SU-DHL-6 (cell line): Measurements from ENCODE around the gene OR10V1.
"Not testable (repeated sequence)": the region's sequence is repeated elsewhere in the genome, so short reads cannot be mapped to it uniquely, and the experiment has no call there.

Experiments used
- H2AFZ ChIP-seq: fragments of 200-600 bp; sonication (generic); 2 replicates; pipeline ENCODE4 v1.6.1; 2014; ENCODE audit warnings: low read depth, mild to moderate bottlenecking, moderate library complexity, mixed read lengths, antibody characterized with exemption, low read length; ENCODE audit not compliant: severe bottlenecking
- H3F3A ChIP-seq: fragments of 200-600 bp; shearing (Covaris generic); 2 replicates; pipeline ENCODE4 v1.6.0; 2016; ENCODE audit warnings: antibody characterized with exemption, mild to moderate bottlenecking; ENCODE audit not compliant: insufficient read depth
- H3K27ac ChIP-seq: fragments of 200-600 bp; sonication (generic); 2 replicates; pipeline ENCODE4 v1.5.1; 2016; ENCODE audit warnings: low read depth, mild to moderate bottlenecking, low read length, moderate library complexity, mixed read lengths
- H3K27me3 ChIP-seq: fragments of 200-600 bp; sonication (generic), shearing (Covaris generic); 2 replicates; pipeline ENCODE4 v1.6.0; 2014; ENCODE audit warnings: mild to moderate bottlenecking, low read length
- H3K36me3 ChIP-seq: fragments of 200-600 bp; sonication (generic); 2 replicates; pipeline ENCODE4 v1.6.1; 2014; ENCODE audit warnings: mild to moderate bottlenecking, low read length, mixed read lengths
- H3K4me2 ChIP-seq: fragments of 300-600, 200-600 bp; shearing (Covaris generic), sonication (generic); 2 replicates; pipeline ENCODE4 v1.6.0; 2014; ENCODE audit warnings: low read length, low read depth, mild to moderate bottlenecking; ENCODE audit not compliant: poor library complexity, severe bottlenecking
- H3K4me3 ChIP-seq: fragments of 200-600 bp; sonication (generic); 2 replicates; pipeline ENCODE4 v1.5.1; 2014; ENCODE audit warnings: antibody characterized with exemption, low read length, mild to moderate bottlenecking, mixed read lengths; ENCODE audit not compliant: insufficient read depth, poor library complexity, severe bottlenecking
- H3K79me2 ChIP-seq: fragments of 200-600 bp; sonication (generic); 2 replicates; pipeline ENCODE4 v1.6.1; 2014; ENCODE audit warnings: mild to moderate bottlenecking, low read length, moderate library complexity; ENCODE audit not compliant: insufficient read depth
- H3K9ac ChIP-seq: fragments of 200-600 bp; sonication (generic); 2 replicates; pipeline ENCODE4 v1.7.0; 2014; ENCODE audit warnings: mild to moderate bottlenecking, low read length
- H3K9me2 ChIP-seq: fragments of 200-600 bp; sonication (generic); replicated peaks from 2 replicates; pipeline ENCODE4 v1.6.1; 2014; ENCODE audit warnings: low read length; ENCODE audit not compliant: insufficient read depth
- H3K9me3 ChIP-seq: fragments of 200-600 bp; sonication (generic); 2 replicates; pipeline ENCODE4 v1.6.1; 2014; ENCODE audit warnings: low read length, mixed read lengths; ENCODE audit not compliant: insufficient read depth
- H4K20me1 ChIP-seq: fragments of 200-600 bp; sonication (generic); 2 replicates; pipeline ENCODE4 v1.6.1; 2014; ENCODE audit warnings: low read depth, mild to moderate bottlenecking, antibody characterized with exemption, low read length, moderate library complexity, mixed read lengths
- EZH2phosphoT487 ChIP-seq: fragments of 200-600 bp; sonication (generic), shearing (Covaris generic); conservative IDR thresholded peaks from 2 replicates; pipeline ENCODE4 v1.6.1; 2018; ENCODE audit warnings: mild to moderate bottlenecking, antibody characterized with exemption, low read length, moderate library complexity, mixed read lengths
- TF ChIP-seq, protein P1 (sequence below): fragments of 200-600 bp; sonication (generic); IDR thresholded peaks from one replicate; pipeline ENCODE4 v1.5.1; 2017; ENCODE audit warnings: antibody characterized with exemption, mild to moderate bottlenecking, low read length, moderate library complexity; ENCODE audit not compliant: insufficient read depth, poor library complexity, severe bottlenecking

Gene OR10V1

GRCh38 chr11:59707371-59707770 lies 6.3 kb downstream of the OR10V1 start:
- Histone ChIP-seq H3K79me2 (no peaks in the 10 kb centered on the region), H3K4me3 (no peak overlapping the region), H3K9ac (no peak overlapping the region), H3K4me2 (no peak overlapping the region), H2AFZ (no peak overlapping the region), H3F3A (no peaks in the 10 kb centered on the region), H3K27me3 (no peaks in the 10 kb centered on the region), H3K27ac (no peak overlapping the region), H3K36me3 (no peaks in the 10 kb centered on the region), H3K9me3 (no peaks in the 10 kb centered on the region), H3K9me2 (no peaks in the 10 kb centered on the region), H4K20me1 (no peaks in the 10 kb centered on the region)
- TF ChIP-seq, protein P1, sequence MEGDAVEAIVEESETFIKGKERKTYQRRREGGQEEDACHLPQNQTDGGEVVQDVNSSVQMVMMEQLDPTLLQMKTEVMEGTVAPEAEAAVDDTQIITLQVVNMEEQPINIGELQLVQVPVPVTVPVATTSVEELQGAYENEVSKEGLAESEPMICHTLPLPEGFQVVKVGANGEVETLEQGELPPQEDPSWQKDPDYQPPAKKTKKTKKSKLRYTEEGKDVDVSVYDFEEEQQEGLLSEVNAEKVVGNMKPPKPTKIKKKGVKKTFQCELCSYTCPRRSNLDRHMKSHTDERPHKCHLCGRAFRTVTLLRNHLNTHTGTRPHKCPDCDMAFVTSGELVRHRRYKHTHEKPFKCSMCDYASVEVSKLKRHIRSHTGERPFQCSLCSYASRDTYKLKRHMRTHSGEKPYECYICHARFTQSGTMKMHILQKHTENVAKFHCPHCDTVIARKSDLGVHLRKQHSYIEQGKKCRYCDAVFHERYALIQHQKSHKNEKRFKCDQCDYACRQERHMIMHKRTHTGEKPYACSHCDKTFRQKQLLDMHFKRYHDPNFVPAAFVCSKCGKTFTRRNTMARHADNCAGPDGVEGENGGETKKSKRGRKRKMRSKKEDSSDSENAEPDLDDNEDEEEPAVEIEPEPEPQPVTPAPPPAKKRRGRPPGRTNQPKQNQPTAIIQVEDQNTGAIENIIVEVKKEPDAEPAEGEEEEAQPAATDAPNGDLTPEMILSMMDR = no peak
- TF ChIP-seq EZH2phosphoT487 = no peak

GRCh38 chr11:59706518-59707285 lies 6.9 kb downstream of the OR10V1 start:
- H3K27ac ChIP-seq = no peak overlapping the region
- H3K9me3 ChIP-seq = no peaks in the 10 kb centered on the region
- no peak overlapping the region for H3K9ac ChIP-seq
- H3F3A ChIP-seq = no peaks in the 10 kb centered on the region
- no peak overlapping the region for H3K4me3 ChIP-seq
- H2AFZ ChIP-seq = no peak overlapping the region
- no peaks in the 10 kb centered on the region for H3K36me3 ChIP-seq
- no peaks in the 10 kb centered on the region for H3K79me2 ChIP-seq
- H3K9me2 ChIP-seq = no peaks in the 10 kb centered on the region
- H4K20me1 ChIP-seq = no peaks in the 10 kb centered on the region
- no peak for TF ChIP-seq EZH2phosphoT487
- TF ChIP-seq, protein P1 = no peak
- no peaks in the 10 kb centered on the region for H3K27me3 ChIP-seq
- H3K4me2 ChIP-seq = no peak overlapping the region

GRCh38 chr11:59705294-59705693 lies 8.4 kb downstream of the OR10V1 start:
- no peak overlapping the region for H2AFZ ChIP-seq

DNA sequence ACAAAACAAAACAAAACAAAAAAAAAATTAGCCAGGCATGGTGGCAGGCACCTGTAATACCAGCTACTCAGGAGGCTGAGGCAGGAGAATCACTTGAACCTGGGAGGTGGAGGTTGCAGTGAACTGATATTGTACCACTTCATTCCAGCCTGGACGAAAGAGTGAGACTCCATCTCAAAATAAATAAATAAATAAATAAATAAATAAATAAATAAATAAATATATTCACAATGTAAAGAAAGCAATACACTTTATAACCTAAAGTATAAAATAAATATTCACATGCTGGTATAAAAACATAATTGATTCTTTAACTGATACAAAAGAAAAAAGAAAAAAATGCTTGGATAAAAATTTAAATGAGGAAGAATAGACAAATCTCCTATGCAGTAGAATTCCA lies 10.1 kb downstream of the OR10V1 start:
- not testable (repeated sequence) for H3K9me3 ChIP-seq, H3K27me3 ChIP-seq, H3K79me2 ChIP-seq, H3F3A ChIP-seq, H2AFZ ChIP-seq, H3K9me2 ChIP-seq, H4K20me1 ChIP-seq, H3K9ac ChIP-seq, H3K4me3 ChIP-seq, H3K36me3 ChIP-seq, H3K4me2 ChIP-seq, H3K27ac ChIP-seq

More at GRCh38 chr11:59705294-59705693, 8.4 kb downstream of the OR10V1 start:
- H3K9me2 ChIP-seq = no peaks in the 10 kb centered on the region
- H3K4me2 ChIP-seq = no peak overlapping the region
- no peak overlapping the region for H3K9ac ChIP-seq
- no peaks in the 10 kb centered on the region for H3K9me3 ChIP-seq
- TF ChIP-seq, protein P1 = no peak
- TF ChIP-seq EZH2phosphoT487 = no peak
- no peaks in the 10 kb centered on the region for H4K20me1 ChIP-seq
- H3K36me3 ChIP-seq = no peaks in the 10 kb centered on the region
- no peaks in the 10 kb centered on the region for H3K79me2 ChIP-seq
- no peak overlapping the region for H3K4me3 ChIP-seq
- H3K27ac ChIP-seq = no peak overlapping the region
- H3F3A ChIP-seq = no peaks in the 10 kb centered on the region
- no peaks in the 10 kb centered on the region for H3K27me3 ChIP-seq

GRCh38 chr11:59700157-59700556 lies 13.5 kb downstream of the OR10V1 start:
- H3K36me3 ChIP-seq, H3K4me2 ChIP-seq, H3K27me3 ChIP-seq, H2AFZ ChIP-seq, H4K20me1 ChIP-seq, H3K9me3 ChIP-seq, H3K27ac ChIP-seq, H3K9me2 ChIP-seq, H3K4me3 ChIP-seq, H3F3A ChIP-seq, H3K9ac ChIP-seq, H3K79me2 ChIP-seq: not testable (repeated sequence)
